Measurements from ENCODE around the gene RASGRF2.

RASGRF2 gene

GRCh38 chr5:81195335-81195929, 235.3 kb downstream of the RASGRF2 start:
- TF ChIP-seq EZH2phosphoT487 (IDR thresholded peaks at IDR 0.05; ENCODE audit: borderline replicate concordance, low read length) (no peak), CTCF (IDR thresholded peaks at IDR 0.05; ENCODE audit: low read depth, low read length, poor library complexity, severe bottlenecking) (no peak)
- no peak overlapping the region for H3K27ac ChIP-seq (ENCODE audit: low read depth, low read length)
- H3K9me2 ChIP-seq (replicated peaks; ENCODE audit: control insufficient read depth, low read length), result no peaks in the 10 kb centered on the region
- no peaks in the 10 kb centered on the region for H3K36me3 ChIP-seq (ENCODE audit: control insufficient read depth, low read length)
- H3K9me3 ChIP-seq (ENCODE audit: control insufficient read depth, insufficient read depth, low read length), result no peaks in the 10 kb centered on the region
- H3K4me1 ChIP-seq (ENCODE audit: control insufficient read depth, low read length), result peaks cover 7% of the 10 kb centered on the region
- no peaks in the 10 kb centered on the region for H3F3A ChIP-seq (ENCODE audit: control insufficient read depth, insufficient read depth)
- no peaks in the 10 kb centered on the region for H4K20me1 ChIP-seq (ENCODE audit: control insufficient read depth, insufficient read depth, low read depth, low read length)
- no peak overlapping the region for H3K4me2 ChIP-seq (ENCODE audit: low read length)
- H3K79me2 ChIP-seq (ENCODE audit: control insufficient read depth, low read length), result no peaks in the 10 kb centered on the region
- no peak overlapping the region for H3K4me3 ChIP-seq (ENCODE audit: low read length)
- no peaks in the 10 kb centered on the region for H3K27me3 ChIP-seq (ENCODE audit: control insufficient read depth, low read length)

GRCh38 chr5:81202655-81203054, 242.5 kb downstream of the RASGRF2 start:
- Histone ChIP-seq H3K27me3 (ENCODE audit: control insufficient read depth, low read length) (no peaks in the 10 kb centered on the region), H3K36me3 (ENCODE audit: control insufficient read depth, low read length) (no peaks in the 10 kb centered on the region), H3K27ac (ENCODE audit: low read depth, low read length) (no peak overlapping the region), H3K4me3 (ENCODE audit: low read length) (no peak overlapping the region), H3K4me2 (ENCODE audit: low read length) (no peak overlapping the region), H3K79me2 (ENCODE audit: control insufficient read depth, low read length) (no peaks in the 10 kb centered on the region), H3K9me3 (ENCODE audit: control insufficient read depth, insufficient read depth, low read length) (no peaks in the 10 kb centered on the region), H4K20me1 (ENCODE audit: control insufficient read depth, insufficient read depth, low read depth, low read length) (no peaks in the 10 kb centered on the region), H3K4me1 (ENCODE audit: control insufficient read depth, low read length) (no peaks in the 10 kb centered on the region), H3K9me2 (replicated peaks; ENCODE audit: control insufficient read depth, low read length) (no peaks in the 10 kb centered on the region), H3F3A (ENCODE audit: control insufficient read depth, insufficient read depth) (no peaks in the 10 kb centered on the region)
- no peak for TF ChIP-seq CTCF (IDR thresholded peaks at IDR 0.05; ENCODE audit: low read depth, low read length, poor library complexity, severe bottlenecking)
- no peak for TF ChIP-seq EZH2phosphoT487 (IDR thresholded peaks at IDR 0.05; ENCODE audit: borderline replicate concordance, low read length)

- Histone ChIP-seq H3K9me3 (ENCODE audit: control insufficient read depth, insufficient read depth, low read length) (no peaks in the 10 kb centered on the region), H3K27ac (ENCODE audit: low read depth, low read length) (no peak overlapping the region), H3K9me2 (replicated peaks; ENCODE audit: control insufficient read depth, low read length) (no peaks in the 10 kb centered on the region), H3K4me1 (ENCODE audit: control insufficient read depth, low read length) (no peaks in the 10 kb centered on the region), H3F3A (ENCODE audit: control insufficient read depth, insufficient read depth) (no peaks in the 10 kb centered on the region), H3K4me3 (ENCODE audit: low read length) (no peak overlapping the region), H3K27me3 (ENCODE audit: control insufficient read depth, low read length) (no peaks in the 10 kb centered on the region), H4K20me1 (ENCODE audit: control insufficient read depth, insufficient read depth, low read depth, low read length) (no peaks in the 10 kb centered on the region), H3K79me2 (ENCODE audit: control insufficient read depth, low read length) (no peaks in the 10 kb centered on the region), H3K4me2 (ENCODE audit: low read length) (no peak overlapping the region), H3K36me3 (ENCODE audit: control insufficient read depth, low read length) (no peaks in the 10 kb centered on the region)
- no peak for TF ChIP-seq CTCF (IDR thresholded peaks at IDR 0.05; ENCODE audit: low read depth, low read length, poor library complexity, severe bottlenecking)
- TF ChIP-seq EZH2phosphoT487 (IDR thresholded peaks at IDR 0.05; ENCODE audit: borderline replicate concordance, low read length), result no peak
Measured at GRCh38 chr5:81203729-81204128, 243.6 kb downstream of the RASGRF2 start.
